Thoracic aorta (tissue), 2 donors: ENCODE data around the gene PLEKHA3. TPM values are rescaled to one million over a fixed set of nuclear protein-coding genes. Genes with fewer than 3 reads are reported as not detected.

Experiments used
- ATAC-seq: fragments of 150-250 bp; one replicate; pipeline ENCODE4 v1.8.0; 2017; ENCODE audit warnings: low read depth; ENCODE audit not compliant: insufficient number of reproducible peaks, low FRiP score
- DNase-seq: peaks from one replicate; pipeline ENCODE4 v3.0.0-alpha.2; 2020; ENCODE audit warnings: low spot score
- H3K27ac ChIP-seq, 2 donors: fragments of 200-600 bp; sonication (generic); 1 replicate in 1 of 2; 2 replicates in 1 of 2; pipeline ENCODE4 v1.5.1; 2016; ENCODE audit warnings: mild to moderate bottlenecking in 2 of 2, moderate library complexity in 2 of 2
- H3K27me3 ChIP-seq: fragments of 200-600 bp; sonication (generic); replicated peaks from 2 replicates; pipeline ENCODE4 v1.6.0; 2016; ENCODE audit warnings: mild to moderate bottlenecking; ENCODE audit not compliant: insufficient read depth
- H3K36me3 ChIP-seq: fragments of 200-600 bp; sonication (generic); one replicate; pipeline ENCODE4 v1.5.1; 2016
- H3K4me1 ChIP-seq, 2 donors: fragments of 200-600 bp; sonication (generic); 1 replicate in 1 of 2; 2 replicates in 1 of 2; pipeline versions ENCODE4 v1.5.1 to v1.6.0; 2016; ENCODE audit warnings: low read depth in 2 of 2, mild to moderate bottlenecking in 1 of 2; ENCODE audit not compliant: control insufficient read depth in 1 of 2
- H3K4me3 ChIP-seq: fragments of 200-600 bp; sonication (generic); 2 replicates; pipeline ENCODE4 v1.5.1; 2016; ENCODE audit warnings: mild to moderate bottlenecking
- H3K9me3 ChIP-seq: fragments of 200-600 bp; sonication (generic); 2 replicates; pipeline ENCODE4 v1.5.1; 2016
- CTCF ChIP-seq: fragments of 200-600 bp; sonication (generic); IDR thresholded peaks from one replicate; pipeline ENCODE4 v1.5.1; 2019; ENCODE audit warnings: antibody characterized with exemption
- total RNA-seq, 2 donors: library from RNA; depleted of rRNA; stranded (reverse); fragments of >200 nt; gene quantifications; one replicate each; pipeline versions ENCODE4 v1.1.0 to v1.2.3, GENCODE V29; 2016

PLEKHA3 gene
- total RNA-seq, 2 donors from 2014 or later, result 9.7 to 22.5 TPM

GRCh38 chr2:178536037-178536436 is 55.8 kb downstream of the PLEKHA3 start:
- Histone ChIP-seq H3K27me3 (no peaks in the 10 kb centered on the region), H3K36me3 (peaks cover 15% of the 10 kb centered on the region), H3K4me3 (no peak overlapping the region), H3K9me3 (no peaks in the 10 kb centered on the region), H3K27ac (no peak overlapping the region), H3K4me1 (no peaks in the 10 kb centered on the region)
- DNase-seq (no peak), ATAC-seq (no peak)
- no peak for TF ChIP-seq CTCF

GRCh38 chr2:178542161-178542560 is 61.9 kb downstream of the PLEKHA3 start:
- TF ChIP-seq CTCF, result no peak
- Histone ChIP-seq H3K4me1 (no peaks in the 10 kb centered on the region), H3K27ac (no peak overlapping the region), H3K27me3 (no peaks in the 10 kb centered on the region), H3K9me3 (no peaks in the 10 kb centered on the region), H3K4me3 (no peak overlapping the region), H3K36me3 (peaks cover 20% of the 10 kb centered on the region)
- DNase-seq (no peak), ATAC-seq (no peak)

GRCh38 chr2:178542569-178542968 is 62.3 kb downstream of the PLEKHA3 start:
- no peak for TF ChIP-seq CTCF
- DNase-seq, result no peak
- Histone ChIP-seq H3K4me3 (no peak overlapping the region), H3K9me3 (no peaks in the 10 kb centered on the region), H3K27me3 (no peaks in the 10 kb centered on the region), H3K36me3 (peaks cover 20% of the 10 kb centered on the region), H3K4me1 (no peaks in the 10 kb centered on the region), H3K27ac (no peak overlapping the region)
- ATAC-seq, result no peak

- H3K36me3 ChIP-seq, result no peaks in the 10 kb centered on the region
These were observed 70.1 kb downstream of the PLEKHA3 start for GRCh38 chr2:178550352-178550751.

GRCh38 chr2:178553047-178553446 is 72.8 kb downstream of the PLEKHA3 start:
- Histone ChIP-seq H3K27me3 (no peaks in the 10 kb centered on the region), H3K4me3 (no peak overlapping the region), H3K36me3 (no peaks in the 10 kb centered on the region), H3K27ac (no peak overlapping the region), H3K9me3 (no peaks in the 10 kb centered on the region), H3K4me1 (no peaks in the 10 kb centered on the region)
- no peak for DNase-seq
- ATAC-seq, result no peak
- TF ChIP-seq CTCF, result no peak

More at GRCh38 chr2:178550352-178550751, 70.1 kb downstream of the PLEKHA3 start:
- ATAC-seq, result no peak
- Histone ChIP-seq H3K27ac (no peak overlapping the region), H3K27me3 (no peaks in the 10 kb centered on the region), H3K4me3 (no peak overlapping the region), H3K9me3 (no peaks in the 10 kb centered on the region), H3K4me1 (no peaks in the 10 kb centered on the region)
- no peak for TF ChIP-seq CTCF
- DNase-seq, result no peak

Other genes starting within 250 kb of the PLEKHA3 start
- 10 to 100 TPM; 61.3 to 71.5 TPM for gene PRKRA, start 29.3 kb upstream of the PLEKHA3 start, total RNA-seq
- 1 to 10 TPM; 1.8 TPM for gene PJVK, start 29.1 kb upstream of the PLEKHA3 start, total RNA-seq
- 10 to 100 TPM; 20.1 to 21.8 TPM for gene FKBP7, start 1.9 kb upstream of the PLEKHA3 start, total RNA-seq